GM21529 (cell line): Measurements from ENCODE around the gene PRDM16.

ENCODE experiments used
- ATAC-seq: cut with Tn5 transposase; IDR thresholded peaks from one replicate; pipeline ENCODE4 v1.9.1; 2021; ENCODE audit not compliant: unreplicated experiment

The PRDM16 gene

GRCh38 chr1:3176028-3176427, 107.0 kb downstream of the PRDM16 start:
- no peak for ATAC-seq

GRCh38 chr1:3176820-3177219, 107.8 kb downstream of the PRDM16 start:
- ATAC-seq = no peak

- no peak for ATAC-seq
These were observed 109.3 kb downstream of the PRDM16 start for GRCh38 chr1:3178279-3178678.

DNA sequence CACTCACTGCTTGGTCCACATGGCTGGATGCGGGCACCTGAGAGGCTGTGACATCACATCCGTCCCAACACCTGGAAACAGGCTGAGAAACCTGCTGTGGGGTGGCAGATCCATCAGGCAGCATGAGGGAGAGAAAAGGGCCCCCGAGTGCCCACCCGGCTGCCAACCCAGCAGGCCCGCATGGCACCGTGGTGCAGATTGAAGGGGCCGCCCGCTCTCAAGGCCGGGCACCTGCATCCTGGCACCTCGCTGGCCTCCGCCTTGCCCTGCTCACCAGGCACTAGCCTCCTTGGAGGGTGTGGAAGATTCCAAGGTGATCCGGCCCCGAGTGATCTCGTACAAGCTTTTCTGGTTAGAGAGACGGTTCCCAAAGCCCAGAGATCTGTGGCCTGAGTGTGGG, 110.5 kb downstream of the PRDM16 start:
- ATAC-seq = no peak

GRCh38 chr1:3180915-3181314, 111.9 kb downstream of the PRDM16 start:
- ATAC-seq = no peak

- ATAC-seq = no peak
These were observed 113.0 kb downstream of the PRDM16 start for GRCh38 chr1:3181956-3182355.

DNA sequence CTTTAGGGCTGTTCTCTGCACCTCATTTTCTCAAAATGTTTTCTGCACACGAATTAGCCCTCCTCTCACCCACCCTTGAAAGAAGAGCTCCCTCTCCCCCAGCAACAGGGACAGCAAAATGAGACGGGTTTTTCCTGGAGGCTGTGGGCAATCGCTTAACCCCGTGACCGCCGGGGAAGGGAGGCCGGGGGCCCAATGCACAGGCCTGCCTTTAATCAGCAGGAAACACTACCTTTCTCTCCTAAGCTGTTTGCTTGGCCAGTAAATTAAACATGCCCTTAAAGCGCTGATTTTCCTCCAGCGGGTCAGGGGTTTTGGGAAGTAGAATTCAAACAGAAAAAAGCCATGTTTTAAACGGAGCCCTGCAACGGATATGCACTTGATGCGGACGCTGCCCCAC, 114.4 kb downstream of the PRDM16 start:
- no peak for ATAC-seq

- ATAC-seq = no peak
These were observed 114.8 kb downstream of the PRDM16 start for GRCh38 chr1:3183813-3184212.

DNA sequence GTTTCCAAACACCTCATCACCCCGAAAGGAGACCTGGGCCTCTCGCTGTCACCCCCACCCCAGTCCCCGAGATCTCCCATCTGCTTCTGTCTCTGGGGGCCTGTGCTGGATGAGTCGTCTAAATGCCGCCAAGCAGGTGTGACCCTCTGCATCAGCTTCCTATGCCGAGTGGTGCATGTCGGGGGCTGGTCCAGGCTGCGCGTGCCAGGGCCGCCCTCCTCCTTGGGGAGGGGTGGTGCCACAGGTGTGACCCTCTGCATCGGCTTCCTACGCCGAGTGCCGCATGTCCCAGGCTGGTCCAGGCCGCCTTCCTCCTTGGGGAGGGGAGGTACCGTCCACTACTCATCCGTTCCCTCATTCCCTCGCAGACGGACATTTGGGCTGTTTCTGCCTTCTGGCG, 115.7 kb downstream of the PRDM16 start:
- no peak for ATAC-seq

- ATAC-seq = no peak
These were observed 117.0 kb downstream of the PRDM16 start for GRCh38 chr1:3185896-3186525.

DNA sequence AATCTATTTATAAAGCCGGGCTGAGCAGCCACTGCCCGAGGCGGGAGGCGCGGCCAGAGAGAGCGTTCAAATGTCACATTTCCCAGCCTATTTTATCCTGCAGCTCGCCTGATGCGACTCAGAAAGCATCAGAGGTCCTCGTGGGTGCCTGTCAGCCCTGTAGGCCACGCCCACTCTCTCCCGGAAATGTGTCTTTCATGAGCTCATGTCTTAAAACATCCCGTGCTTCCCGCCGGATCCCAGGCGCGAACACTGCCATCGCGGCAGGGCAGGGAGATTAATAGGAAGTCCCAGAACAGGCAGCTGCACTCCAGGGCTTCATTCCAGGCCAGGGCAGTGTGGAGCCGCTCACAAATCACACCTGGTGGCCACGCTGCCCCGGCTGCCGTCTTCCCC, 117.5 kb downstream of the PRDM16 start:
- no peak for ATAC-seq

- no peak for ATAC-seq
These were observed 118.6 kb downstream of the PRDM16 start for GRCh38 chr1:3187415-3188149.

DNA sequence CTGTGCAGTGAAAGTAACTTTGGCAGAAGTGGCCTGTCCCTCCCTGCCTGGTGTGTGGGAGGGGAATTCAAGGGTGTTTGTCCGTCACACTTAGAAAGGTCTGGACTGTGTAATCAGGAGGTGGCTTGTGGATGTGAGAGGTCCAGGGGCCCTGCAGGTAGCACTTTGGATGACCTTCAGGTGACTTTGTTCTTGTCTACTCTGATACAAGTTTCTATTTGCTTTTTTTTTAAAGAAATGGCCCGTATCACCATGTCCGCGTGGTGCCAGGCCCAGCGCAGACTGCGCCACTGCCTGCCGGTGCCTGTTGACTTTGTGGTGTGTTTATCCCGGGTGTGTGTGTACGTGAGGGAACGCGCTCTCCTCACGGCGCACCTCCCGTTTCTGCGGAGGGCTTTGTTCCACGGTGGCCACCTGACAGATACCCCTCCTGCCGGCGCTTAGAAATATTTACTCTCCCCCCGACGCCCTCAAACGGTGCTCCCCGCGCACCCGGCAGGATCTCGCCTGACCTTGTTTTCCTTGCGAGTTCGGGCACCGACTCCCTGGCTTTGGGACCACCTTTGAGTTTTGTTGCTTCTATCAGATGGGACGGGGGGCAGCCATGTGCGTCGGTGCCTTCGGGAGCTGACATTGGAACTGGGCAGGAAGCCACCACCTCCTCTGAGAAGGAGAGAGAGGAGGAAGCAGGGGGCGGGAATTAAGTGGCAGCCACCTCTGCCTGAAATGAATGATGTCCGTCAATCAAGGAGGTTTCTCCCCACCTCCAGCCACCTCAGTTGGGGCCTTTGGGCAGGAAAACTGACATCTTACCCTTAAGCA, 119.4 kb downstream of the PRDM16 start:
- ATAC-seq = no peak

DNA sequence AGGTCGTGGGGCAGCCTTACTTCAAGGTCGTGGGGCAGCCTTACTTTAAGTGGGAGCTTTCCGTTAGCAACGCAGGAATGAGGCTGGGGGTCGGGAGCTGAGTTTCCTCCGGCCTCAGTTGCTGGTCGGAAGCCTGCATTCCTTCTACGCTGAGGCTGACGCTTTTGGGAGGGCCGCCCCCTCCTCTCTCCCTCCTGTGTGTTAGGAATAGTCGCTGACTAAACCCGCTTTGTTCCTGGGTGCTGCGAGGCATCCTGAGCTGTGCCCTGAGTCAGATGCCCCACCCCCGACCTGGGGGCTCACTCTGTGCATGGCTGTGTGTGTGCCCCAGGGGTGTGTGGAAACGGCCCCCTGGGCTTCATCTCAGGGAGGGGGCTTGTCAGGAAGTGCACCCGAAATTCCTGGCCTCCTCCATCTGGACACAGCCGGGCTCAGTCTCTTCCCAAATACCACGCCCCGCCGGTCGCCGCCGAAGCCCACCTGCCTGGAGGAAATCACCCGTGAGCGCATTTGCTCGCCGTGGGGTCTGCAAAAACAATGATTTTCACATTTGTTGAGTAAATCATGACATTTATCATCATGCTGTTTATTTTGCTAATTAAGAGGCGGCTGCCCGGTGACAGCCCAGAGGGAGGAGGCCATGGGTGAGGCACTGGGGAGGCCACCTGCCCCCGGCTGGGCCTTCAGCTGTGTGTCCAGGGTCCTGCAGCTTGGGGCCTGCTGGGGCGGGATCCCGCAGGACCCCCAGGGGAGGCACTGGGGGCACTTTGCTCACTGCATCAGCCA, 121.4 kb downstream of the PRDM16 start:
- no peak for ATAC-seq

- ATAC-seq = no peak
These were observed 123.4 kb downstream of the PRDM16 start for GRCh38 chr1:3192361-3192760.

GRCh38 chr1:3192825-3193224, 123.8 kb downstream of the PRDM16 start:
- no peak for ATAC-seq

DNA sequence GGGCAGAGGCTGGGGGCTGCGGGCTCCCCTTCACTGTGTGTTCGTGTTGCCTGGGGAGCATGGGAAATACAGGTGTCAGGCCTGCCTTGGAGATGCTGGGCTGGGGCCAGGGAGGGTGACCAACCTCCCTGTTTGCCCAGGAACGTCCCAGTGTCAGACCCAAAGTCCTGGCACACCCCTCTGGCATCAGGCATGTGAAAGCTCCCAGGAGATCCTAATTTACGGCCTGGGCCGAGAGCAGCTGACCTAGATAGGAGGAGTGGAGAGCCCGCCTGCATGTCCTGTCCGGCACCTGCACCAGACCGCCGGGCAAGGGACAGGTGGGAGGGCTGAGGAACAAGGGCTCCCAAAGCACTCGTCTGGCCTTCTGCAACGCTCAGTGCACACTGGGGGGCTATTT, 124.8 kb downstream of the PRDM16 start:
- ATAC-seq = no peak

DNA sequence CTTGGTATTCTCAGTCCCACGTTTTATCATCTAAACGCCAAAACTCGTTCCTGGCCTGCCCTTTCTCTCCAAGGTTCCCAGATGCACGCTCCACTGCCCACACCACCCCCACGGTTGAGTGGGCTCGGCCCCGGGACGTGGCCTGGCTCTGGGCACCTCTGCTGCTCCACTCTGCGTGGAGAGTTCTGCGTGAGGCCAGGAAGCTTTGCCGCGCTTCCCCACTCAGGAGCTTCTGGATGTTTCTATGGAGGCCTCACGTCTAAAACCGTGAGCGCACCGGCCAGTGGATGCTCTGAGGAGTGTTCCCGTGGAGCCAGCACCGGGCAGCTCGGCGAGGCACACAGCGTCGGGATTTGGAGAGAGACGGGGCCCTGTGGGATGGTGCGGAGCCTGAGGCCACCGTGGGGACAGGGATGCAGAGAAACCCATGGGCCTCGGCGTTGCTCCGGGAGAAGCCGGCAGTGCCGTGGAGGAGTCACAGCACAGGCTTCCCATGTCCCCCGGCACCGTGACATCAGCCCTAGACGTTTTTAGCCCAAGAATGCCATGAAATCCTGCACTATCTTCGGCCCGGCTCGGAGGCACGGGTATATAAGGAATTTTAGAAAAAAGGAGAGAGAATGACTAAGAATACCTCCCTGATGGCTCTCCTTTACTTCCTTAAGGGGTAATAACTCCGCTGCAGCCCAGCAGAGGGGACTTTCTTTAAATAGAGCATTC, 125.9 kb downstream of the PRDM16 start:
- ATAC-seq = no peak

DNA sequence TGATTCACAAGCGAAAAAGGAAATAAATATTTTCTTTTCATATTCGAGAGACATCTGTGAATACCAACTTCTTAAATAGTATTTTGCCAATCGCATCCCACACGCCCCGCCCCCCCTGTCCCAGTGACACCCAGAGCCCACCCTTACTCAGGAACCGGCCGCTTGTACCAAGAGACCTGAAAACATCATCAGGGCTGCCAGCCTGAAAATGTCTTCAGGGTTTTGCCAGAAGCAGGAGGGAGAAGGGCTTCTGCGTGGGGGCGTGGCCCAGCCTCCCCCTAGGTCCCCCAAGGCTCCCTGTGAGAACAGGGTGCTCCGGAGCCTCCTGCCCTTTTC, 126.4 kb downstream of the PRDM16 start:
- ATAC-seq = no peak

- no peak for ATAC-seq
These were observed 127.0 kb downstream of the PRDM16 start for GRCh38 chr1:3195966-3196515.
